GM18858 (cell line): Measurements from ENCODE around the gene GSTM4.

Experiments used
- ATAC-seq: cut with Tn5 transposase; IDR thresholded peaks from one replicate; pipeline ENCODE4 v1.9.1; 2021; ENCODE audit not compliant: unreplicated experiment

GSTM4 gene

GRCh38 chr1:109636201-109636952 lies 19.5 kb upstream of the GSTM4 start:
- no peak for ATAC-seq

DNA sequence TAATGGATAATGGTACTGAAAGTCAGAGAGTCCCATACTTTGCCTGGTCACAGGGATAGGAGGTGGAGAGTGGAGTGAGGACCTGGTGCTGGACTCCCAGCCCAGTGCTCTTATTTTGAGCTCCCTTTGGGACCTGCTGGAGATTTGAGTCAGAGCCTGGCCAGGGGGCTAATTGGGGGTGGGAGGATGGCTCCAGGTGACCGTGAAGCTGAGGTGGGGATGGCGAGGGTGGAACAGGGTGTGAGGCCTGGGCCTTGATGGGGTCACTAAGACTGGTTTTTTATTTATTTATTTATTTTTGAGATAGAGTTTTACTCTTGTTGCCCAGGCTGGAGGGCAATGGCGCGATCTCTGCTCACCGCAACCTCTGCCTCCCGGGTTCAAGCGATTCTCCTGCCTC lies 18.5 kb upstream of the GSTM4 start:
- no peak for ATAC-seq

GRCh38 chr1:109639063-109639840 lies 16.6 kb upstream of the GSTM4 start:
- no peak for ATAC-seq

- no peak for ATAC-seq
Measured at GRCh38 chr1:109639841-109640184, 16.1 kb upstream of the GSTM4 start.

DNA sequence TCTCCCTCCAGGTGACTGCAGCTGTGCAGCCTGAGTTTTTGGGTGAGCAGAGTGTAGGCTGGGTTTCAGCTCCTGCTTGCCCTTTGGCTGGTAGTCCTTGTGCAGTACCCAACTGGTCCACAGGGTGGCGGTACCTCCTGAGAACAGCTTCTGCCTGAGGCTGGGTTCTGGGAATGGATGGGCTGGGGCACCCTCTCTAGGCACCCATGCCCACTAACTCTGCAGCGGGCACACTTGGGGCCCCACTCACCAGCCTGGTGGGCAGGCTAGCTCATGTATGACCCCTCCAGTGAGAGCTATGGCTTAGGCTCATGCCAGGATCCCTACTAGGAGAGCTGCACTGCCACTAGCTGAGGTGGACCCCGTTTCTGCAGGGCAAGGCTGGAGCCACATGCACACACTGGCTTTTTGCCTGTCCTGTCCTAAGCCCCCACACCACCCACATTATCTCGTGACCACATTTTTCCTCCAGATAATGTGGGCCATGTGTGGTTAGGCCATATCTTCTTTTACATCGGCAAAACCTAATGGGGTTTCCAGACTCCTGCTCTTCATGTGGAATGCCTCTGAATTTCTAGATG lies 15.5 kb upstream of the GSTM4 start:
- no peak for ATAC-seq

GRCh38 chr1:109641078-109641740 lies 14.7 kb upstream of the GSTM4 start:
- ATAC-seq = no peak

- ATAC-seq = no peak
Measured at GRCh38 chr1:109641861-109642260, 14.0 kb upstream of the GSTM4 start.

DNA sequence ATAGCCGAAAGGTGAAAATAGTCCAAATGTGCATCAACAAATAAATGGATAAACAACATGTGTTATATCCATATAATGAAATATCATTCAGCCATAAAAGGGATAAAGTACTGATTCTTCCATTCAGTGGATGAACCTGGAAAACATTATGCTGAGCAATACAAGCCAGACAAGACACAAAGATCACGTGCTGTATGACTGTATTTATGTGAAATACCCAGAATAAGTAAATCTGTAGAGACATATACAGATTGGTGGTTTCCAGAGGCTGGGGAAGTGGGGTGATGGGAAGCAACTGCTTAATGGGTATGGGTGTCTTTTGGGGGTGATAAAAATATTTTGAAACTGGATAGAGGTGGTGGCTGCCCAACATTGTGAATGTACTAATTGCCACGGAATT lies 13.3 kb upstream of the GSTM4 start:
- no peak for ATAC-seq

DNA sequence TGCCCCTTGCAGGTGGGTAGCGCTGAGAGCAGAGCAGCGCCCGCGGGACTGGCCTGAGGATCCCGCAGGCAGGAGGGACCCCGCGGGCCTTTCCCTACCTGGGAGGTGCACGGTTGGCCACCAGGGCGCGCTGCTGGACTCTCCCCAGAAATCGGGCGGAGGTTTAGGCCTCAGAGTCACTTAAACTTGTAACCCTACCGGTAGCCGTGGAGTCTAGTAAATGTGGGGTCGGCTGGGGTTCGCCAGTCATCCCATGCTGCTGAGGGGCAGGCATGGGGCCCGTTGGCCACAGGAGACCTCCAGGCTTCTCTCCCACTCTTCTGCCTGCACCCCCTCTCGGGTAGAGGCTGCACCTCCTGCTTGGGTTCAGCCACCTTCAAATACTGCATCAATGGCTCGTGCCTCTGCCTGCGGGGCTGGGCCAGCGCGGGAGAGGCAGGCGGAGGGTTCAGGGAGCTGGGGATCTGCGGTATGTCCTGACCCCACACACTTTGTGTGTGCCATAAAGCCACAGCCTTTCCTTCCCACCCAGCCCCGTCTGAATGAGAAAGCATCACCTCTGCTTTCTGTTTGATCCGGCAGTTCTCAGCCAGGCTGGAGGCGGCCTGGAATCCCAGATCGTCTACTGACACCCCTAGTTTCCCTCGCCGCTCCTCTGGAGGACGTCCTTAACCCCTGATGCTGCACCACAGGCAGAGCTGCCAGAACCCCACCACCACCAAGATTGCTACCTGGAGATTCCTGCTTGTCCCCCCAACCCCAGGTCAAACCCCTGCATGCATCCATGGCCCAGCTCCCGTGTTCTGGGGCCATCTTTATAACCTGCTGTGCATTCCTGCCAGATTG lies 12.3 kb upstream of the GSTM4 start:
- ATAC-seq = peak; percentile 56

GRCh38 chr1:109644670-109645069 lies 11.2 kb upstream of the GSTM4 start:
- ATAC-seq = no peak

DNA sequence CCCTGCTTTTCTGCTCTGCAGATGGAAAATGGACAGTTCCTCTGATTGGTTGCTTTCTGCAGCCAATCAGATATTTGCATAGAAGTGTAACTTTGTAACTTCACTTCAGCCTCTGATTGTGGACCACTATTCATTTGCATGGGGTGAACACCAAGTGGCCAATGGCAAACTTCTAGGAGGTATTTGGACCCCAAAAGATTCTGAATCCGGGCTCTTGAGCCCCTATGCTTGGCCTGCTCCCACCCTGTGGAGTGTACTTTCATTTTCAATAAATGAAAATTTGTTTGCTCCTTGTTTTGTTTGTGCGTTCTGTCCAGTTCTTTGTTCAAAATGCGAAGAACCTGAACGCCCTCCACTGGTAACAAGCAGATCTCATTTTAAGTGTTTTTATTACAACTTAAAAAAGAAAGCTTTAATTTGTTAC lies 6.4 kb upstream of the GSTM4 start:
- no peak for ATAC-seq

DNA sequence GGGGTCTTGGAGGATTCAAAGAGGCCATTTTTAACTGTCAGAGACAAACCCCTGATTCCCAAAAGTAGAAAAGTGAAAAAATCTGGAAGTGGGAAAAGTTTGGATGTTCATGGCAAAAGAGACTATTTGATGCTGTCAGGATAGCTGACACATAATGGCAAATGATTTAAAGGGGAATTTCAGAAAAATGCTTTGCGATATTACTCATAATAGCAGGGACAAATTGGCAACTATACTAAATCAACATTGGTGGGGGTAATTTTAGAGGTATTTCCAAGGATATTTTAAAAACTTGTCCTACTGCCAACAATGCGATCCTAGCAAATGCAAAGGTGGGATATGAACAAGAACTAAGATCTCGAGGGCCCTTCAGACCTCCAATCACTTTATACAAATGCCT lies 5.3 kb upstream of the GSTM4 start:
- ATAC-seq = no peak

DNA sequence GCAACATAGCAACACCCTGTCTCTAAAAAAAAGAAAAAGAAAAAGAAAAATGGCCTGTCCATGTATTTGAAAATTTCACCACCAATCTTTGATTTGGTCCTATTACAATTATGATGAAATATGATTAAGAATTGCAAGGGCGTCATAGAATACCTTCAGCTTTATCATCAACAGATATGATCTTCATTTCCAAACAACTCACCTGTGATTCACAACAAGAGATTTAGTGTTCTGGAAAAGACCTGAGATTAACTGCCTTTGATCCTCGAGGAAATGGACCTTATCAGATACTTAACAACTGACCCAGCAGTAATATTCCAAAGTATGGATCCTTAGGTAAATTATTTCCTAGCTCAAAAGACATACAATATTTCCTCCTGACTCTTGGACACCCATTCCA lies 3.5 kb upstream of the GSTM4 start:
- no peak for ATAC-seq

DNA sequence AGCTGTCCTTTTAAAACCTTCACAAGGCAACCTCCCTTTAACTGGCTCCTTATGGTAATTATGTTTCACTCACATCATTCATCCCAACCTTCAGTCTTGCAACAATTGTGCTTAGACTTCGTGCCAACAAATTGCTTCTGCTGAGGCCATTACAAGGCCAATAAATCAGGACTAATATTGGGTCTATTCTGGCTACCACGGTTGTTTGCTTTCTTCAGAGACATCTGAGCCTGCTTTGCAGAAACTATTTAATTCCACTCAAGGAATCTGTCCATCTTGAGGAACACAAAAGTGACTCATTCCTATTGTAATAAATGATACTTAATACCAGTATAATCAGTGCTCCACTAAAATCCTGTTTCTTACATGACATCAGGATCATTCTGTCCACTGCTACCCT lies 2.6 kb upstream of the GSTM4 start:
- ATAC-seq = no peak

- ATAC-seq = no peak
Measured at GRCh38 chr1:109654519-109654918, 1.4 kb upstream of the GSTM4 start.

DNA sequence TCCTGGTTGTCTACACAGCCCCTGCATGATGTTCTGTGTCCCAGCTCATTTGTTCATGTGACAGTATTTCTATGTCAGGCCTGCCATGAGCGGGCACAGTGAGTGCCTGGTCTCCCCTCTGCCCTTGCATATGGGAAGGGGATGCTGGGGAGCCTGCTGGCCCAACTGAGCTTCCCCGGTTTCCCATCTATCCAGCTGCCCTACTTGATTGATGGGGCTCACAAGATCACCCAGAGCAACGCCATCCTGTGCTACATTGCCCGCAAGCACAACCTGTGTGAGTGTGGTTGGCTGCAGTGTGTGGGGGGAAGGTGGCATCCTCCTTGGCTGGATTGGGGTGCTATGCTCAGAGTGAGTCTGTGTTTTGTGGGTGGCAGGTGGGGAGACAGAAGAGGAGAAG lies 1.5 kb downstream of the GSTM4 start:
- no peak for ATAC-seq

DNA sequence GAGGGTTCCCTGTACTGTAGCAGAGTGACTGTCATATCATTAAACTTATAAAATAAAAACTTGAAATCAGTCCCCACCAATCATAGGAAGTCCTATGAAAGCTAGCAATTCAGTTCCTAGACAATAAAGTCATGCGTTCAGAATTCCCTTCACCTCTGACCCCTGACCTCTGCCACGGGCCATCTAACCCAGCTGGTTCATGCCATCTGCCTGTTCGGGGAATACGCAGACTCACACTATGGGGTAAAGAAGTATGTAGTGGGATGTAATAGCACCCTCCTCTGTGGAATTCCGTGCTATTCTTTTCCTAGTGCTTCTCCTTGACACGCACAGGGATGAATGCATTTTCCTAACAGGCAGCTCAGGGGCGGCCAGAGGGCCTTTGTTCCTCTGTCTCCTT lies 2.1 kb downstream of the GSTM4 start:
- no peak for ATAC-seq

- ATAC-seq = no peak
Measured at GRCh38 chr1:109658533-109659042, 2.7 kb downstream of the GSTM4 start.

GRCh38 chr1:109659145-109659544 lies 3.2 kb downstream of the GSTM4 start:
- ATAC-seq = no peak

DNA sequence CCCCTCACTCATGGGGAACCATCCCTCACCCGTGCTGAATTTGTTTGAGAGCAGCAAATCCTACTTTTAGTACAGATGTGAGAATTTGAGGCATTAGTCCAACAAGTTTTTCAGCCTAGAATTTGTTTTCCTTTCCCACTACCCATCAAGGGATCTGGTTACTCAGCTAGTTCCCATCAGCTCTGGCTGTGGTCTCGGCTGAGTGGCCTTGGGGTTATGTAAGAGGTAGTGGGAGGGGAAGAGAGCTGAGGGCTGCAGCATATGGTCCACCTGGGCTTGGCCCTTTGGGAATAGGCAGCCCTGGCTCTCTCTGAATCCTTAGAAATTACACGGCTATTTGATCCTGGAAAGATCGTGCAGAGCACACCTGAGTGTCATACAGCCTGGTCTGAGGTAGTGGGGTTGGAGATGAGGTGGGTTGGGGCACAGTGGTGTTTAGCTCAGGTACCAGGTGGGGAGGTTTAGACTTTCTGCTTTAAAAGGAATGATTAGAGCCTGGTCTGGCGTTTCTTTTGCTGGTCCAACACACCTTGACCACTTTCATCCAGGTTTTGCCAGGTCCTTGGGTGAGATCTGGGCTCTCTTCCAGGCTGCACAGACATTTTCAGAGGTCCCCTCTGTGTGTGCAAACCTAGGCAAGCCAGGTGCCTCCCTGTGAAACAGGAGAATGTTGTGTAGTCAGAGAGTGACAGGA lies 4.2 kb downstream of the GSTM4 start:
- no peak for ATAC-seq
